GM19043 (cell line): Measurements from ENCODE around the gene ZFP3.
"Not testable (repeated sequence)": the region's sequence is repeated elsewhere in the genome, so short reads cannot be mapped to it uniquely, and the experiment has no call there.

Source experiments
- ATAC-seq: cut with Tn5 transposase; IDR thresholded peaks from one replicate; pipeline ENCODE4 v1.9.1; 2021; ENCODE audit warnings: low read depth; ENCODE audit not compliant: unreplicated experiment

Gene ZFP3

GRCh38 chr17:5123343-5124124, 45.3 kb downstream of the ZFP3 start:
- ATAC-seq = no peak

GRCh38 chr17:5124125-5124760, 46.0 kb downstream of the ZFP3 start:
- ATAC-seq = not testable (repeated sequence)

- not testable (repeated sequence) for ATAC-seq
Observed at GRCh38 chr17:5124896-5125295, 46.6 kb downstream of the ZFP3 start.

- ATAC-seq = no peak
Observed at GRCh38 chr17:5126719-5127488, 48.6 kb downstream of the ZFP3 start.

GRCh38 chr17:5127910-5128309, 49.6 kb downstream of the ZFP3 start:
- no peak for ATAC-seq

GRCh38 chr17:5128387-5128786, 50.1 kb downstream of the ZFP3 start:
- ATAC-seq = not testable (repeated sequence)

- ATAC-seq = no peak
Observed at GRCh38 chr17:5128905-5129535, 50.8 kb downstream of the ZFP3 start.

- ATAC-seq = not testable (repeated sequence)
Observed at GRCh38 chr17:5129770-5130169, 51.5 kb downstream of the ZFP3 start.

GRCh38 chr17:5130261-5130660, 52.0 kb downstream of the ZFP3 start:
- ATAC-seq = not testable (repeated sequence)

- ATAC-seq = not testable (repeated sequence)
Observed at GRCh38 chr17:5130687-5131086, 52.4 kb downstream of the ZFP3 start.

GRCh38 chr17:5131146-5131715, 53.0 kb downstream of the ZFP3 start:
- no peak for ATAC-seq

GRCh38 chr17:5131799-5132502, 53.7 kb downstream of the ZFP3 start:
- not testable (repeated sequence) for ATAC-seq

- ATAC-seq = not testable (repeated sequence)
Observed at GRCh38 chr17:5132503-5133225, 54.4 kb downstream of the ZFP3 start.

GRCh38 chr17:5133311-5133710, 55.0 kb downstream of the ZFP3 start:
- ATAC-seq = no peak

GRCh38 chr17:5133961-5134360, 55.7 kb downstream of the ZFP3 start:
- not testable (repeated sequence) for ATAC-seq

- ATAC-seq = not testable (repeated sequence)
Observed at GRCh38 chr17:5134571-5134970, 56.3 kb downstream of the ZFP3 start.

- ATAC-seq = not testable (repeated sequence)
Observed at GRCh38 chr17:5135131-5135712, 57.0 kb downstream of the ZFP3 start.

GRCh38 chr17:5135726-5136579, 57.7 kb downstream of the ZFP3 start:
- no peak for ATAC-seq
